Endodermal cell (in vitro differentiated cells): ENCODE data around the gene TBCD. TPM values are rescaled to one million over a fixed set of nuclear protein-coding genes. Genes with fewer than 3 reads are reported as not detected.
A peak's percentile ranks its signal among the peaks of the same experiment; 100 is the strongest.

ENCODE experiments used
- DNase-seq: peaks from one replicate; pipeline ENCODE4 v3.0.0-alpha.2; 2017
- H3K27ac ChIP-seq: 2 replicates; pipeline ENCODE4 v1.5.1; 2013; ENCODE audit warnings: mild to moderate bottlenecking, low read depth, low read length, moderate library complexity
- H3K27me3 ChIP-seq: 2 replicates; pipeline ENCODE4 v1.6.1; 2013; ENCODE audit warnings: mild to moderate bottlenecking, low read length, moderate library complexity; ENCODE audit not compliant: insufficient read depth, control insufficient read depth, poor library complexity, severe bottlenecking
- H3K36me3 ChIP-seq: 2 replicates; pipeline ENCODE4 v1.7.0; 2013; ENCODE audit warnings: mild to moderate bottlenecking, low read length, moderate library complexity; ENCODE audit not compliant: control insufficient read depth, insufficient read depth
- H3K4me1 ChIP-seq: one replicate; pipeline ENCODE4 v1.7.0; 2013; ENCODE audit warnings: low read length; ENCODE audit not compliant: control insufficient read depth, insufficient read depth
- H3K4me3 ChIP-seq: 2 replicates; pipeline ENCODE4 v1.5.1; 2013; ENCODE audit warnings: mild to moderate bottlenecking, low read length, moderate library complexity
- H3K9ac ChIP-seq: 2 replicates; pipeline ENCODE4 v1.6.1; 2013; ENCODE audit warnings: mild to moderate bottlenecking, low read length, moderate library complexity; ENCODE audit not compliant: poor library complexity, severe bottlenecking; ENCODE audit errors: extremely low read depth
- H3K9me3 ChIP-seq: 2 replicates; pipeline ENCODE4 v1.6.1; 2013; ENCODE audit warnings: mild to moderate bottlenecking, low read length, moderate library complexity; ENCODE audit not compliant: control insufficient read depth
- H3K27ac Mint-ChIP-seq: 2 replicates; pipeline ENCODE4 v1.8.0; 2020; ENCODE audit warnings: mixed read lengths
- H3K27me3 Mint-ChIP-seq: 2 replicates; pipeline ENCODE4 v1.8.0; 2021; ENCODE audit warnings: mild to moderate bottlenecking, mixed read lengths; ENCODE audit not compliant: insufficient read depth
- H3K36me3 Mint-ChIP-seq: 2 replicates; pipeline ENCODE4 v1.8.0; 2020; ENCODE audit warnings: low read depth, mixed read lengths
- H3K4me1 Mint-ChIP-seq: 2 replicates; pipeline ENCODE4 v1.8.0; 2020; ENCODE audit warnings: mixed read lengths
- H3K4me3 Mint-ChIP-seq: 2 replicates; pipeline ENCODE4 v1.8.0; 2020; ENCODE audit warnings: mild to moderate bottlenecking, moderate library complexity, mixed read lengths
- H3K9me3 Mint-ChIP-seq: 2 replicates; pipeline ENCODE4 v1.8.0; 2020; ENCODE audit warnings: mild to moderate bottlenecking, mixed read lengths
- CTCF ChIP-seq: fragments of 200-600 bp; sonication (generic); conservative IDR thresholded peaks from 2 replicates; pipeline ENCODE4 v1.5.0; 2021; ENCODE audit warnings: antibody characterized with exemption, mild to moderate bottlenecking
- WGBS, 2 experiments: methylation state at CpG; one replicate each; pipeline versions ENCODE4 v1.1.5 to v1.1.7; 2013; ENCODE audit warnings: missing lambda C conversion rate in 2 of 2, mixed read lengths in 1 of 2; ENCODE audit not compliant: insufficient coverage in 1 of 2, insufficient read length in 1 of 2; 5-methylcytosine and 5-hydroxymethylcytosine counted together
- total RNA-seq, 2 donors: library from RNA; stranded (reverse); fragmentation: NEBNext Ultra II Directional in 1 of 2; extraction: Animal tissue kit (Norgen Biotek cat#: 25700) in 1 of 2; gene quantifications; 2 replicates in 1 of 2; 3 replicates in 1 of 2; pipeline ENCODE4 v1.2.1, GENCODE V29; 2021

TBCD gene
- total RNA-seq, 2 donors from 2014 or later, result 107 TPM

DNA sequence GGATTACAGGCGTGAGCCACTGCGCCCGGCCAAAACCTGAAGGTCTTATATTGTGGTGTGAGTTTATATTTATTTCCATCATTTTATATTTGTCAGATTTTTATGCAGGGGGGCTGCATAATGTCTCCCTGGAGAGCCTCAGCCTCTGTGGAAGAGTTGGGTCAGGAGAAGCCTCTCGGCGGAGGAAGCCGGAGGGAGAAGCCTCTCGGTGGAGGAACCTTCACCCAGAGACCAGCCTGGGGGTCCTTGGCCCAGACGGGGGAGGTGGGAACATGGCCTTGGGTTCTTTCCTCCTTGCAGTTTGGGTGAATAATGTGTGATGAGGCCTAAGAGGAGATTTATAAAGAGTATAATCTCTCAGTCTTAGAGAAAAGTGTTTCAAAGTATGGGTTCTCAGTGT lies 110.3 kb downstream of the TBCD start:
- H3K27ac Mint-ChIP-seq, result peak overlapping the region; percentile 52
- Histone ChIP-seq H3K4me3 (no peak overlapping the region), H3K9ac (no peak overlapping the region), H3K36me3 (no peaks in the 10 kb centered on the region), H3K4me1 (peaks cover 9% of the 10 kb centered on the region), H3K9me3 (no peaks in the 10 kb centered on the region), H3K27ac (no peak overlapping the region), H3K27me3 (no peaks in the 10 kb centered on the region)
- peaks cover 9% of the 10 kb centered on the region for H3K4me1 Mint-ChIP-seq
- H3K9me3 Mint-ChIP-seq, result no peaks in the 10 kb centered on the region
- H3K27me3 Mint-ChIP-seq, result no peaks in the 10 kb centered on the region
- no peak for DNase-seq
- H3K4me3 Mint-ChIP-seq, result no peak overlapping the region
- no peak for TF ChIP-seq CTCF
- WGBS, 2 experiments, result 90 to 96% methylated on average over 3 to 5 of the region's 8 CpGs
- peaks cover 3% of the 10 kb centered on the region for H3K36me3 Mint-ChIP-seq

DNA sequence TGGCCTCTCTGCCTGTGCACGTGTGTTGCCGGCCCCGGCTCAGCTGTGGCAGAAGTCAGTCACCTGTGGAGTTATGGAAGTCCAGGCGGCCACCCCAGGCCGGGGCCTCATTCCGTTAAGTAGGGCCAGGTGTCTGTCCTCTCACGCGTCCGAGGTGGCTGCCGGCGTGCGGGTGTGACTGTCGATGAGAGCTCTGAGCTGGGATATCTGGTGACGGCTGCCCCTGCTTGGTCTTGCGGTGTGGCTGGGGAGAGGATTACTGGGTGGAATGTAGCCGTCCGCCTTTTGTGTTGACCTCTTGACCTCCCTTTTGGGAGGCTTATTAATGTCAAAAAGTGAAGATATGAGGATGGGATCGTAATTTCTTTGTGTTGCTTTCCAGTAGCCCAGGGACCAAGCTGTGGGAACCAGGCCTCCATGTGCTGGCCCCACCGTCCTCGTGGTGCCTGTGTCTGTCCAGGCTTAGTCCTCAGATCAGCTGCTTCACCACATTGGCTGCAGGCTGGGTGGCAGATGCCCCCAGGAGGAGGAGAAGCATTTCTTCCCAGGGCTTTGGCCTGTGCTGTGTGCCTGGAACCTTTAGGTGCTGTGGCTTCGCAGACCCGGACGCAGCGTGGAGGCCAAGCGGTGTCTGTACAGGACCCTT lies 111.0 kb downstream of the TBCD start:
- H3K36me3 ChIP-seq, result no peaks in the 10 kb centered on the region
- WGBS, 2 experiments, result 90 to 91% methylated on average over 14 to 25 of the region's 25 CpGs
- DNase-seq, result no peak
- no peak overlapping the region for H3K9ac ChIP-seq
- H3K27me3 Mint-ChIP-seq, result no peaks in the 10 kb centered on the region
- H3K4me3 ChIP-seq, result no peak overlapping the region
- H3K9me3 Mint-ChIP-seq, result no peaks in the 10 kb centered on the region
- peaks cover 9% of the 10 kb centered on the region for H3K4me1 Mint-ChIP-seq
- no peak overlapping the region for H3K4me3 Mint-ChIP-seq
- no peaks in the 10 kb centered on the region for H3K27me3 ChIP-seq
- TF ChIP-seq CTCF, result no peak
- H3K27ac Mint-ChIP-seq, result peak overlapping the region; percentile 52
- peak overlapping the region; percentile 44 for H3K27ac ChIP-seq
- no peaks in the 10 kb centered on the region for H3K36me3 Mint-ChIP-seq
- H3K4me1 ChIP-seq, result peaks cover 9% of the 10 kb centered on the region
- H3K9me3 ChIP-seq, result no peaks in the 10 kb centered on the region

DNA sequence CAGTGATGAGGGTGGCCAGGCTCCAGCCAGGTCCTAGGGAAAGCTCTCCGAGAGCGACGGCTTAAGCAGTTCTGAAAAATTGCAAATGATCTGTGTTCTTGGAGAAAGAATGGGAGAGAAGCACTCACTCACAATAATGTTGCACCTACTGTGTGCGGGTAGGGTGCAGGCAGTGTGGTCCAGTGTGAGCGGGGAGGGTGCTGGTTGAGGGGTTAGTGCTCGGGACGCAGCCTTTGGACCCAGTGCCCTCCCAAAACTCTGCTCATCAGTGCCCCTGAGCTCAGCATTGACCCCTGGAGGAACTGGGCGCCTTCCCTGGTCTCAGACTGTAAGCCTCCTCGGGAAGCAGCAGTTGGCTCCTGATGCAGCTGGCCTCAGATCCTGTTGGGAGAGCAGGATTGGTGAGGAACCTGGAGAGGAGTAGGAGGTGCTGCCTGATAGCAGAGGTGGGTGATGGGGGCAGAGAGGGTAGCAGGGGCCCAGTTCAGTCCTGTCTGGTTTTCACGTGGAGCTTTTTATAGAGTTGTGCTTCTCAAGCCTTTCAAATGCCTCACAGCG lies 111.6 kb downstream of the TBCD start:
- peak overlapping the region; percentile 44 for H3K27ac ChIP-seq
- peak; percentile 67 for DNase-seq
- no peak overlapping the region for H3K4me3 ChIP-seq
- H3K4me1 ChIP-seq, result peaks cover 9% of the 10 kb centered on the region
- H3K27me3 ChIP-seq, result no peaks in the 10 kb centered on the region
- peak overlapping the region; percentile 52 for H3K27ac Mint-ChIP-seq
- no peaks in the 10 kb centered on the region for H3K27me3 Mint-ChIP-seq
- H3K9ac ChIP-seq, result no peak overlapping the region
- no peaks in the 10 kb centered on the region for H3K36me3 Mint-ChIP-seq
- WGBS, 2 experiments, result 86 to 93% methylated on average over 7 to 11 of the region's 11 CpGs
- H3K9me3 ChIP-seq, result no peaks in the 10 kb centered on the region
- no peak overlapping the region for H3K4me3 Mint-ChIP-seq
- H3K4me1 Mint-ChIP-seq, result peaks cover 9% of the 10 kb centered on the region
- no peaks in the 10 kb centered on the region for H3K36me3 ChIP-seq
- no peak for TF ChIP-seq CTCF
- no peaks in the 10 kb centered on the region for H3K9me3 Mint-ChIP-seq
